DOHH2 (cell line): ENCODE results near the gene SGO2.

ENCODE experiments used
- H3F3A ChIP-seq: fragments of 200-600 bp; sonication (generic), shearing (Covaris generic); 2 replicates; pipeline ENCODE4 v1.6.0; 2016; ENCODE audit warnings: antibody characterized with exemption, mild to moderate bottlenecking; ENCODE audit not compliant: control insufficient read depth, insufficient read depth
- H3K27ac ChIP-seq: fragments of 200-600 bp; sonication (generic); 2 replicates; pipeline ENCODE4 v1.5.1; 2014; ENCODE audit warnings: low read depth, mild to moderate bottlenecking, low read length, moderate library complexity
- H3K27me3 ChIP-seq: fragments of 200-600 bp; sonication (generic); 2 replicates; pipeline ENCODE4 v1.6.1; 2014; ENCODE audit warnings: mild to moderate bottlenecking, low read length, mixed read lengths; ENCODE audit not compliant: control insufficient read depth
- H3K36me3 ChIP-seq: fragments of 200-600 bp; sonication (generic); 2 replicates; pipeline ENCODE4 v1.6.1; 2014; ENCODE audit warnings: mild to moderate bottlenecking, low read length, moderate library complexity, mixed read lengths; ENCODE audit not compliant: control insufficient read depth
- H3K4me1 ChIP-seq: fragments of 200-600 bp; sonication (generic); 2 replicates; pipeline ENCODE4 v1.6.1; 2014; ENCODE audit warnings: mild to moderate bottlenecking, low read length, mixed read lengths; ENCODE audit not compliant: control insufficient read depth
- H3K4me2 ChIP-seq: fragments of 200-600 bp; sonication (generic); 2 replicates; pipeline ENCODE4 v1.6.0; 2014; ENCODE audit warnings: mild to moderate bottlenecking, low read length, moderate library complexity
- H3K4me3 ChIP-seq: fragments of 200-600 bp; sonication (generic); 2 replicates; pipeline ENCODE4 v1.5.1; 2014; ENCODE audit warnings: mild to moderate bottlenecking, low read length, mixed read lengths
- H3K79me2 ChIP-seq: fragments of 200-600 bp; sonication (generic); 2 replicates; pipeline ENCODE4 v1.6.1; 2014; ENCODE audit warnings: mild to moderate bottlenecking, low read length, mixed read lengths; ENCODE audit not compliant: control insufficient read depth
- H3K9me2 ChIP-seq: fragments of 200-600 bp; sonication (generic); replicated peaks from 2 replicates; pipeline ENCODE4 v1.6.1; 2014; ENCODE audit warnings: mild to moderate bottlenecking, low read length, mixed read lengths; ENCODE audit not compliant: control insufficient read depth
- H3K9me3 ChIP-seq: fragments of 200-600 bp; sonication (generic); 2 replicates; pipeline ENCODE4 v1.6.1; 2014; ENCODE audit warnings: antibody characterized with exemption, low read length, mixed read lengths; ENCODE audit not compliant: control insufficient read depth, insufficient read depth
- H4K20me1 ChIP-seq: fragments of 200-600 bp; sonication (generic); 2 replicates; pipeline ENCODE4 v1.6.0; 2014; ENCODE audit warnings: low read depth, mild to moderate bottlenecking, antibody characterized with exemption, low read length, moderate library complexity; ENCODE audit not compliant: control insufficient read depth, insufficient read depth
- CTCF ChIP-seq: fragments of 200-600 bp; sonication (generic); IDR thresholded peaks from one replicate; pipeline ENCODE4 v1.5.1; 2014; ENCODE audit warnings: antibody characterized with exemption, mild to moderate bottlenecking, low read depth, low read length; ENCODE audit not compliant: poor library complexity, severe bottlenecking
- EZH2phosphoT487 ChIP-seq: fragments of 200-600 bp; sonication (generic); IDR thresholded peaks from 2 replicates; pipeline ENCODE4 v1.6.1; 2017; ENCODE audit warnings: borderline replicate concordance, mild to moderate bottlenecking, antibody characterized with exemption, low read length, moderate library complexity, mixed read lengths

SGO2 gene

GRCh38 chr2:200618054-200618419 is 92.0 kb downstream of the SGO2 start:
- Histone ChIP-seq H3K27ac (no peak overlapping the region), H3K9me3 (no peaks in the 10 kb centered on the region), H3K79me2 (no peaks in the 10 kb centered on the region), H3K4me1 (no peaks in the 10 kb centered on the region), H4K20me1 (no peaks in the 10 kb centered on the region), H3K4me3 (no peak overlapping the region), H3K9me2 (no peaks in the 10 kb centered on the region), H3K36me3 (no peaks in the 10 kb centered on the region), H3K4me2 (no peak overlapping the region), H3F3A (no peaks in the 10 kb centered on the region), H3K27me3 (peaks cover 10% of the 10 kb centered on the region; the same call in 1 of the 2 replicates)
- TF ChIP-seq EZH2phosphoT487 (no peak), CTCF (no peak)

DNA sequence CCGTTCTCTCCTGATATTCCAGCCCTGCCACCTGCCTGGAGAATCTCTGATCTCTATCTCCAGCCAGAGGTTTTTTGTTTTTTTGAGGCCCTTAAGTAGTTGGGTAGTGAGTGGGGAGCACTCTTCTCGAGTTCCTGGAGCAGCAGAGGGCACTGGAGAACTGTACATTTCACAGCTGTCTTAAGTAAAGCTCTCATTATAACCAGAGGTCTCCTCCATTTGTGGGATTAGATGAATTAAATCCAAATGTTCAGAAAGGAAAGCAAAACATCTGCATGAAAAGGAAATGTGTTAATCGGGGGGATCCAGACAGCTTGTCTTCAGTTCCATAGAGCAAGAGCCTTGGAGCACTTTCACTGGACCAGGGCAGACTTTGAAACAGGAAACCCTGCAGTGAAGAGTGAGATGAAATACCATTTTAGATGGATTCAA is 92.6 kb downstream of the SGO2 start:
- TF ChIP-seq CTCF (no peak), EZH2phosphoT487 (no peak)
- Histone ChIP-seq H3K4me1 (no peaks in the 10 kb centered on the region), H3F3A (no peaks in the 10 kb centered on the region), H3K27me3 (peaks cover 5% of the 10 kb centered on the region; the same call in 1 of the 2 replicates), H3K27ac (no peak overlapping the region), H3K4me3 (no peak overlapping the region), H3K36me3 (no peaks in the 10 kb centered on the region), H4K20me1 (no peaks in the 10 kb centered on the region), H3K9me2 (no peaks in the 10 kb centered on the region), H3K9me3 (no peaks in the 10 kb centered on the region), H3K4me2 (no peak overlapping the region), H3K79me2 (no peaks in the 10 kb centered on the region)

GRCh38 chr2:200619279-200619678 is 93.3 kb downstream of the SGO2 start:
- Histone ChIP-seq H3K4me2 (no peak overlapping the region), H3K9me3 (no peaks in the 10 kb centered on the region), H3K4me1 (no peaks in the 10 kb centered on the region), H3K4me3 (no peak overlapping the region), H3K27me3 (peaks cover 4% of the 10 kb centered on the region; the same call in 1 of the 2 replicates), H3K9me2 (no peaks in the 10 kb centered on the region), H4K20me1 (no peaks in the 10 kb centered on the region), H3K27ac (no peak overlapping the region), H3F3A (no peaks in the 10 kb centered on the region), H3K79me2 (no peaks in the 10 kb centered on the region), H3K36me3 (no peaks in the 10 kb centered on the region)
- TF ChIP-seq CTCF (no peak), EZH2phosphoT487 (no peak)
